Activated CD4-positive, alpha-beta T cell treated with anti-CD3 and anti-CD28 coated beads, Interleukin-2, amount 50 U/mL, for 24 hours (primary cell): ENCODE results near the gene DHCR7.

Experiments
- DNase-seq, 2 donors: peaks; one replicate each; pipeline ENCODE4 v3.0.0-alpha.2; 2020; ENCODE audit warnings: low read depth in 1 of 2, low spot score in 1 of 2

Gene DHCR7

GRCh38 chr11:71387200-71387599 lies 61.0 kb downstream of the DHCR7 start:
- no peak for DNase-seq

- DNase-seq, result no peak
Measured at GRCh38 chr11:71386202-71386601, 62.0 kb downstream of the DHCR7 start.

GRCh38 chr11:71385091-71385490 lies 63.1 kb downstream of the DHCR7 start:
- DNase-seq, result no peak

GRCh38 chr11:71384561-71384960 lies 63.6 kb downstream of the DHCR7 start:
- no peak for DNase-seq
